ENCODE measurements around the gene CASKIN2.

GRCh38 chr17:75535119-75535537 lies 19.8 kb upstream of the CASKIN2 start:
- TF ChIP-seq GATA1 (IDR thresholded peaks at IDR 0.05; ENCODE audit: low read depth, low read length) (no peak), POLR2A (IDR thresholded peaks at IDR 0.05; ENCODE audit: low read length) (no peak)

Data from erythroblast (primary cell).